ENCODE measurements around the gene ATP8A1.

Gene ATP8A1

DNA sequence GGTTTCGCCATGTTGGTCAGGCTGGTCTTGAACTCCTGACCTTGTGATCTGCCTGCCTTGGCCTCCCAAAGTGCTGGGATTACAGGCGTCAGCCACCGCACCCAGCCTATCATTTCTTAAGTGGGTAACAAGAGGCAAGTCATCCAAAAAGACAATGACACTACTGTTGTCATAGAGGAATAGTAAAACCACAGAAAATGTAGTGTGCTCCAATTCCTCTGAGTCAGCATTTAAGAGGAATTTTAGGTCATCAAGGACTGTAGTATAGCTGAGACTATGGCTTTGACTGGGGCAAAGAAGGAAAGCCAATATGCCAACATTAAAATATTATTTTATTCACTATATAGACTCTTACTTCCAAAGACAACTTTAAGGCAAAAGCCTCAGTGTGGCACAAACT, 48.4 kb downstream of the ATP8A1 start:
- no peak for DNase-seq (ENCODE audit: low spot score)
- TF ChIP-seq, protein P1, sequence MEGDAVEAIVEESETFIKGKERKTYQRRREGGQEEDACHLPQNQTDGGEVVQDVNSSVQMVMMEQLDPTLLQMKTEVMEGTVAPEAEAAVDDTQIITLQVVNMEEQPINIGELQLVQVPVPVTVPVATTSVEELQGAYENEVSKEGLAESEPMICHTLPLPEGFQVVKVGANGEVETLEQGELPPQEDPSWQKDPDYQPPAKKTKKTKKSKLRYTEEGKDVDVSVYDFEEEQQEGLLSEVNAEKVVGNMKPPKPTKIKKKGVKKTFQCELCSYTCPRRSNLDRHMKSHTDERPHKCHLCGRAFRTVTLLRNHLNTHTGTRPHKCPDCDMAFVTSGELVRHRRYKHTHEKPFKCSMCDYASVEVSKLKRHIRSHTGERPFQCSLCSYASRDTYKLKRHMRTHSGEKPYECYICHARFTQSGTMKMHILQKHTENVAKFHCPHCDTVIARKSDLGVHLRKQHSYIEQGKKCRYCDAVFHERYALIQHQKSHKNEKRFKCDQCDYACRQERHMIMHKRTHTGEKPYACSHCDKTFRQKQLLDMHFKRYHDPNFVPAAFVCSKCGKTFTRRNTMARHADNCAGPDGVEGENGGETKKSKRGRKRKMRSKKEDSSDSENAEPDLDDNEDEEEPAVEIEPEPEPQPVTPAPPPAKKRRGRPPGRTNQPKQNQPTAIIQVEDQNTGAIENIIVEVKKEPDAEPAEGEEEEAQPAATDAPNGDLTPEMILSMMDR (IDR thresholded peaks at IDR 0.05; ENCODE audit: extremely low read depth, missing control alignments), result no peak

DNA sequence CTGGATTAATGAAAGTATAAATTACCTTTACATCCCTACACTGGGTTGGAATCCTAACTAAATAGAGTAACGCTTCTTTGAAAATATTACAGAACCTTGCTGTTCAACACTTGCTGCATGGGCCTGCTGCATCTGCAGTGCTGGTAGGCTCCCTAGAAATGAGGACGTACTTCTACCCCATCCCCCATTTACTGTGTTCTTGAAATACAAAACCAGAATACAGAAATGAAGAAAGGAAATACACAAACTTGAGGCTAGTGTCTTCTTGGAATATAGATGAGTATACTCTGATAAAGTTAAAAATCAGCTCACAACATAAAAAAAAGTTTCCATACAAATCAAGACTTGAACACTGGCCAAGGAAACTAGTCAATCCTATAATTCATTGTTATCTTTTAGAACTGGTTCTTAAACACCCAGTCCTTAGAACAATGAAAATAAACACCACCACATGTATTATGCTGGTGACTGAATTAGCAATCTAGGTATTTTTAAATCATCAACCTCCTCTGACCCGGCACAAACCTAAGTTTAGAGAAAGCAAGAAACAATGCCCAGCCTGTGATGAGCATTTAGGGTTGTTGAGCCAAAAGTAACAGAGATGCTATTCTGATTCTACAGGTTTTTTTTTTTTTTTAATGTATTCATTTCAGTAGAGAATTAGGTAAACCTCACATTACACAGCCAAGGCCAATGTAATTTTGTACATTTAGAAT, 49.7 kb downstream of the ATP8A1 start:
- TF ChIP-seq, protein P1 (IDR thresholded peaks at IDR 0.05; ENCODE audit: extremely low read depth, missing control alignments), result no peak
- no peak for DNase-seq (ENCODE audit: low spot score)

DNA sequence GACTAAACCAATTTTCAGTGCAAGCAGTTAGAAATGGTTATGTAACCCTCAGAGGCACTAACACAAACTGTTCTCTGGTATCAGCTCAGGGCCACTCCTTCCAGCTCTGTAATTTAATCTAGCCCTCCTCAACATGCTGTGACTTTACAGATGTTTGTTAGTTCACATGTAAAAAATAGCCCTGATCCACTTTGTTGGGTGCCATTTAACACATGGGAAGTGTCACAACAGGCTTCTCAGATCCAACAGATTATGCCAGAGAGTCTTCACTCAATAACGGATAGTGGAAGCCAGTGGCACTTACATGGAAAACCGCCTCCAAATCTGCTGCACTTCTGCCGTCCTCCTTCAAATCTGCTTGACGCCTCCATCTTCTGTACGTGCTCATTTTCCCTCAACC, 51.6 kb downstream of the ATP8A1 start:
- TF ChIP-seq, protein P1 (IDR thresholded peaks at IDR 0.05; ENCODE audit: extremely low read depth, missing control alignments), result no peak
- DNase-seq (ENCODE audit: low spot score), result no peak

DNA sequence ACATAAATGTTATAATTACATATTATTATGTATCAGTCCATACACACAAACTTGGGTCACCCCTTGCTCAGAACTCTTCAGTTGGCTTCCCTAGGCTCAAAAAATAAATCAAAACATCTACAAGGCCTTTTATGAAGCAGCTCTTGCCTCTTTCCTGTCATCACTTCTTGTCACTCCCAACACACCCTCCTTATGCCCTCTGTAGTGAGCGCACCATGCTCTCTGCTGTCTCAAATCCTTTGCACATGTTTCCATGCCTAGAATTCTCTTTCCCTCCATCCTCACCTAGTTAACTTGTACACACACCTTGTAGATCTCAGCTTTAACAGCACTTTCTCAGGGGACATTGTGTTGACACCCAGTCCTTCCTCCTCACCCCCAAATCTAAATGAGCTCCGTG, 53.0 kb downstream of the ATP8A1 start:
- DNase-seq (ENCODE audit: low spot score), result no peak
- TF ChIP-seq, protein P1 (IDR thresholded peaks at IDR 0.05; ENCODE audit: extremely low read depth, missing control alignments), result no peak

DNA sequence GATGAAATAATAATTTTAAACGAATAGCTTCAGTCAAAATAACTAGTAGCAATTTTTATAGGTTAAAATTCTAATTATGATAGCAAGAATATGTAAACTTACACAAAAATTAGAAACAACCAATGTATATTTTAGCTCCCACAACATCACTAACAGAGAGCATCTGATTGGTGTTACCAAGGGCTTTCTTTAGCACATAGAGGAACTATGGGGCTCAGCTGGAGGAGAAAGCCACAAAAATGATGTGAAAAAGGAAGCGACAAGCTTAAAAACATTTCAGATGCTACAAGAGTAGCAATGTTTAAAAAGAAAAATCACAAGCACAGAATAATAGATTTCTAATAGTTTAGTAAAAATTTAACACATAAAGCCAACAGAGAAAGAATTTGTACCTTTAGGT, 56.3 kb downstream of the ATP8A1 start:
- TF ChIP-seq, protein P1 (IDR thresholded peaks at IDR 0.05; ENCODE audit: extremely low read depth, missing control alignments), result no peak
- DNase-seq (ENCODE audit: low spot score), result peak; percentile 13

DNA sequence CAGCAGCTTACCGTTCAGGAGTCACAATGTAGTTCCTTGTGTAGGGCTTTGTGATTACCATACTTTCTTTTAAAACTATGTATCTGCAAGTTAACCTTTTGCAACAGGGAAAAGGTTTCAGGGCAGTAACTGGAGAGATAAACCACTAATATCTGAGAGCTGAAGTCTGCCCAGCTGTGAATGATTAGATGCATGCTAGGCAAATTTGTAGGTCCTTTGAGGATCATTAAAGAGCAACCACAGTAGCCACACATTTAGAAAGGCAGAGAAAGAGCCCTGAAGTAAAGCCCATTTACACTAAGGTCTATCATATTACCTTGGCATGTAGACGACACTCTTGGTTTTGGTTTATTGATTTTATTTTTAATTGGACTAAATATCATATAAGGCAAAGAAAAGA, 60.0 kb downstream of the ATP8A1 start:
- no peak for DNase-seq (ENCODE audit: low spot score)
- TF ChIP-seq, protein P1 (IDR thresholded peaks at IDR 0.05; ENCODE audit: extremely low read depth, missing control alignments), result no peak

DNA sequence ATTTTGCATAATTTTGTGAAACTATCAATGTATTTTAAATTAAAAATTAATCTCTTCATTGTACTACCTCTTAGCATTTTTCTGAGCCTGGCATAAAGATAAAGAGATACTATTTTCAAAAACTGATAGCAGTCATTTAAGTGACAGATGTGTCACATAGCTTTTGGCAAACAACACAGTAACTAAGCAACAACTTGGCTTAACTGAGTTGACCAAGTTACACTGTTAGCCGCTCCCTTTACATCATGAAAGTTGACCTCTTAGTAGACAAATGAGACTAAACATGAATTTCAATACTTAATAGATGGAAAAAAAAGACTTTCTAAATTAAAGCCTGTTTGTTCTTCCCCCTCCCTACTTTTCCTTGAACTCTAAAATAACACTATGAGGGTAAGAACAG, 62.0 kb downstream of the ATP8A1 start:
- DNase-seq (ENCODE audit: low spot score), result no peak
- TF ChIP-seq, protein P1 (IDR thresholded peaks at IDR 0.05; ENCODE audit: extremely low read depth, missing control alignments), result no peak
